H1 (cell line): ENCODE data around the gene DDX49. TPM values are rescaled to one million over a fixed set of nuclear protein-coding genes. Genes with fewer than 3 reads are reported as not detected.
A peak's percentile ranks its signal among the peaks of the same experiment; 100 is the strongest.

ENCODE experiments used
- ASH2L ChIP-seq: fragments of 200-600, 300-600 bp; sonication (generic); IDR thresholded peaks from one replicate; pipeline ENCODE4 v1.7.1; 2017; ENCODE audit warnings: low read length
- BACH1 ChIP-seq: IDR thresholded peaks from 2 replicates; pipeline ENCODE4 v1.6.1; 2012; ENCODE audit warnings: low read length, improper control_type of control experiment
- BCL11A ChIP-seq, 2 experiments: IDR thresholded peaks; one replicate each; pipeline ENCODE4 v1.6.1; 2011; ENCODE audit warnings: low read depth in 2 of 2, low read length in 2 of 2, mild to moderate bottlenecking in 2 of 2
- BRCA1 ChIP-seq: IDR thresholded peaks from 2 replicates; pipeline ENCODE4 v1.6.1; 2012; ENCODE audit warnings: low read depth, low read length, improper control_type of control experiment
- CHD2 ChIP-seq: IDR thresholded peaks from 2 replicates; pipeline ENCODE4 v1.6.1; 2012; ENCODE audit warnings: low read length, improper control_type of control experiment
- CREB1 ChIP-seq: IDR thresholded peaks from 2 replicates; pipeline ENCODE4 v1.6.1; 2012; ENCODE audit warnings: inconsistent platforms
- GABPA ChIP-seq: IDR thresholded peaks from 2 replicates; pipeline ENCODE4 v1.6.1; 2011; ENCODE audit warnings: mild to moderate bottlenecking, low read length, moderate library complexity, borderline replicate concordance; ENCODE audit not compliant: insufficient read depth
- GTF2F1 ChIP-seq: IDR thresholded peaks from 2 replicates; pipeline ENCODE4 v1.6.1; 2012; ENCODE audit warnings: low read depth, low read length, improper control_type of control experiment, borderline replicate concordance
- HDAC2 ChIP-seq, 2 experiments: fragments of 300-600 bp in 1 of 2; sonication (generic) in 1 of 2; IDR thresholded peaks; 2 replicates each; pipeline ENCODE4 v1.6.1; 2011 to 2012; ENCODE audit warnings: low read depth in 2 of 2, low read length in 2 of 2, mild to moderate bottlenecking in 2 of 2, moderate library complexity in 2 of 2, borderline replicate concordance in 1 of 2, inconsistent platforms in 1 of 2
- HDAC6 ChIP-seq: IDR thresholded peaks from one replicate; pipeline ENCODE4 v1.7.1; 2012; ENCODE audit warnings: low read depth, mild to moderate bottlenecking, inconsistent platforms, low read length, moderate library complexity
- JUND ChIP-seq: IDR thresholded peaks from 2 replicates; pipeline ENCODE4 v1.6.1; 2011; ENCODE audit warnings: mild to moderate bottlenecking, improper control_type of control experiment, low read length
- KDM4A ChIP-seq: IDR thresholded peaks from one replicate; pipeline ENCODE4 v1.7.1; 2012; ENCODE audit warnings: low read depth, mild to moderate bottlenecking, moderate library complexity, low read length, inconsistent platforms; ENCODE audit not compliant: severe bottlenecking
- KDM5A ChIP-seq: fragments of 200-600 bp; IDR thresholded peaks from 2 replicates; pipeline ENCODE4 v1.7.1; 2012; ENCODE audit warnings: mild to moderate bottlenecking, low read length, inconsistent platforms, mixed read lengths
- NRF1 ChIP-seq: IDR thresholded peaks from 2 replicates; pipeline ENCODE4 v1.6.1; 2011; ENCODE audit warnings: mild to moderate bottlenecking, low read depth, low read length, improper control_type of control experiment
- PHF8 ChIP-seq: fragments of 200-600 bp; sonication (generic); conservative IDR thresholded peaks from 2 replicates; pipeline ENCODE4 v1.7.1; 2012; ENCODE audit warnings: low read depth, mild to moderate bottlenecking, inconsistent platforms, low read length, moderate library complexity
- POLR2A ChIP-seq, 2 experiments: IDR thresholded peaks; 1 replicate in 1 of 2; 2 replicates in 1 of 2; pipeline ENCODE4 v1.6.1; 2011; ENCODE audit warnings: low read depth in 2 of 2, low read length in 2 of 2, mild to moderate bottlenecking in 2 of 2; ENCODE audit errors: control extremely low read depth in 1 of 2
- RBBP5 ChIP-seq: IDR thresholded peaks from 2 replicates; pipeline ENCODE4 v1.7.1; 2012; ENCODE audit warnings: low read depth, mild to moderate bottlenecking, inconsistent platforms, low read length, moderate library complexity, borderline replicate concordance
- SAP30 ChIP-seq: fragments of 300-600 bp; sonication (generic); IDR thresholded peaks from 2 replicates; pipeline ENCODE4 v1.7.1; 2012; ENCODE audit warnings: low read length, moderate library complexity, mild to moderate bottlenecking, inconsistent platforms; ENCODE audit not compliant: insufficient read depth, insufficient replicate concordance
- SIX5 ChIP-seq: IDR thresholded peaks from 2 replicates; pipeline ENCODE4 v1.6.1; 2011; ENCODE audit warnings: mild to moderate bottlenecking, low read depth, low read length
- SP2 ChIP-seq: IDR thresholded peaks from 2 replicates; pipeline ENCODE4 v1.6.1; 2012; ENCODE audit warnings: mild to moderate bottlenecking, low read length, inconsistent platforms
- SRF ChIP-seq: IDR thresholded peaks from 2 replicates; pipeline ENCODE4 v1.6.1; 2011; ENCODE audit warnings: mild to moderate bottlenecking, low read depth, low read length, moderate library complexity
- TAF7 ChIP-seq: optimal IDR thresholded peaks from 2 replicates; pipeline ENCODE3; 2011; ENCODE audit warnings: low read depth, mild to moderate bottlenecking, inconsistent platforms, low read length, moderate library complexity, borderline replicate concordance
- polyA plus RNA-seq, 7 experiments: library from polyadenylated mRNA; depleted of rRNA in 3 of 7; stranded (reverse) in 5 of 7; unstranded in 2 of 7; fragments of >200 nt in 5 of 7; fragments of 200-250 nt in 2 of 7; gene quantifications; 1 replicate in 5 of 7; 2 replicates in 1 of 7; 4 replicates in 1 of 7; pipeline versions ENCODE4 v1.2.1 to v1.2.3, GENCODE V29; 2011 to 2013; ENCODE audit warnings: missing spikeins in 2 of 7, mixed read lengths in 2 of 7
- total RNA-seq: library from RNA; stranded (reverse); fragmentation: NEBNext Ultra II Directional; extraction: Animal tissue kit (Norgen Biotek cat#: 25700); gene quantifications from 2 replicates; pipeline ENCODE4 v1.2.1, GENCODE V29; 2021
- TF ChIP-seq, protein P1 (sequence below): IDR thresholded peaks from 2 replicates; pipeline ENCODE4 v1.6.1; 2011; ENCODE audit warnings: low read depth, mild to moderate bottlenecking, low read length; ENCODE audit not compliant: insufficient read depth
- TF ChIP-seq, protein P2 (sequence below): IDR thresholded peaks from 2 replicates; pipeline ENCODE4 v1.6.1; 2012; ENCODE audit warnings: inconsistent platforms

DDX49 gene
- total and polyA plus RNA-seq, 2 of the 8 experiments (the other 6 are each of a cell fraction or from before 2014, with no cell fraction given): 41.3 to 46.5 TPM

DNA sequence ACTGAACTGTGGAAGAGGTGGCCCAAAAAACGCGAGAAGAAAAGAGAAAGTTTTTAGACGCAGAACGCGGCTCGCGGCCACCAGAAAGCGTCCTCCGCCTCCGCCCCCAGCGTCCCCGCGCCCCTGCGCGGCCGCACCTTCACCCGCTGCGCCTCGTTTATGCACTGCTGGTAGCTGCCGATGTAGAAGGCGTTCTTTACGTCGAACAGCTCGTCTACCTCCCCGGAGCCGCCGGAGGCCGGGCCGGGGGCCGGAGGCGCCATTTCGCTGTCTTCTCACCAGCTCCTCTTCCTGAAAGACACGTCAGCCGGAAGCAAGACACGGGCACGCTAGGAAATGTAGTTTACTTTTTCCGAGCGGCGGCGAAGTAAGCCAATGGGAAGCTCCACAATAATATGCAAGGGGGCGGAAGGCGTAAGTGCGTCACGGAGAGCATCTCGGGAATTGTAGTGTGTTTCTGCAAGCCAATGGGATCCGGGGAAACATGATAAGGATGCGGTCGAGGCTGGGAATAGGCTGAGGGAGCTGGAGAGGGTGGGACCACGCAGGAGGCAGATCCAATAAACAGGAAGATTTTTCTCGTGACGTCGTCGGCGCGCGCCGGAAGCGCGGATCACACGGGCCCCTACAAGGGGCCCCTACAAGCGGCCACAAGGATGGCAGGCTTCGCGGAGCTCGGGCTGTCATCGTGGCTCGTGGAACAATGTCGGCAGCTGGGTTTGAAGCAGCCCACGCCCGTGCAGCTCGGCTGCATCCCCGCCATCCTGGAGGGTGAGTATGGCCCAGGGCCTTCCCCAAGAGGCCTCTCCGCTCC lies at the start of gene DDX49, which contains the start of gene COPE (continued):
- peak; percentile 86 for TF ChIP-seq SIX5
- TF ChIP-seq GABPA: peak; percentile 91
- TF ChIP-seq BACH1: no peak
- TF ChIP-seq PHF8: peak; percentile 91
- TF ChIP-seq KDM5A: peak; percentile 91
- TF ChIP-seq, protein P1, sequence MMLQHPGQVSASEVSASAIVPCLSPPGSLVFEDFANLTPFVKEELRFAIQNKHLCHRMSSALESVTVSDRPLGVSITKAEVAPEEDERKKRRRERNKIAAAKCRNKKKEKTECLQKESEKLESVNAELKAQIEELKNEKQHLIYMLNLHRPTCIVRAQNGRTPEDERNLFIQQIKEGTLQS: peak; percentile 90
- no peak for TF ChIP-seq BCL11A (IDR thresholded peaks at IDR 0.05; ENCODE audit: low read depth in 2 of 2, low read length in 2 of 2)
- peak in 1 of 2 experiments; percentile 97; a peak in 2 of 3 replicates for TF ChIP-seq POLR2A (IDR thresholded peaks at IDR 0.05; ENCODE audit: control extremely low read depth in 1 of 2, low read depth in 2 of 2, low read length in 2 of 2)
- peak; percentile 70 for TF ChIP-seq SRF
- peak; percentile 93 for TF ChIP-seq KDM4A
- peak; percentile 34; the same call in 1 of the 2 replicates for TF ChIP-seq JUND
- no peak for TF ChIP-seq NRF1
- TF ChIP-seq, protein P2, sequence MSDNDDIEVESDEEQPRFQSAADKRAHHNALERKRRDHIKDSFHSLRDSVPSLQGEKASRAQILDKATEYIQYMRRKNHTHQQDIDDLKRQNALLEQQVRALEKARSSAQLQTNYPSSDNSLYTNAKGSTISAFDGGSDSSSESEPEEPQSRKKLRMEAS: peak; percentile 29; the same call in 1 of the 2 replicates
- TF ChIP-seq HDAC6: no peak
- peak; percentile 79 for TF ChIP-seq ASH2L
- TF ChIP-seq GTF2F1: peak; percentile 28; the same call in 1 of the 2 replicates
- TF ChIP-seq TAF7: peak; percentile 79
- TF ChIP-seq BRCA1: no peak
- TF ChIP-seq HDAC2 (IDR thresholded peaks at IDR 0.05; ENCODE audit: borderline replicate concordance in 1 of 2, low read depth in 2 of 2, low read length in 2 of 2): peak; percentile 51 to 97; a peak in 2 of 4 replicates
- TF ChIP-seq SP2: peak; percentile 74
- TF ChIP-seq CREB1: peak; percentile 97
- peak; percentile 99 for TF ChIP-seq SAP30
- no peak for TF ChIP-seq RBBP5
- peak; percentile 89 for TF ChIP-seq CHD2
